Right lobe of liver (tissue), 4 donors: ENCODE measurements around the gene FYCO1.

Experiments used
- CTCF ChIP-seq, 4 donors: fragments of 200-600 bp in 3 of 4; fragments of 450-650 bp in 1 of 4; IDR thresholded peaks; one replicate each; pipeline versions ENCODE4 v1.5.1 to v1.8.0; 2016 to 2022; ENCODE audit warnings: antibody characterized with exemption in 4 of 4, mild to moderate bottlenecking in 2 of 4
- POLR2A ChIP-seq: fragments of 450-650 bp; IDR thresholded peaks from one replicate; pipeline ENCODE4 v1.6.1; 2017; ENCODE audit warnings: antibody characterized with exemption, mild to moderate bottlenecking
- donor health status: DM: no; HTN: no; CAD: no.
- donor health status: DM: no; HTN: no; CAD: no.
- donor health status: DM: no; HTN: yes; CAD: no.

GRCh38 chr3:46030626-46031025 is 35.0 kb upstream of the FYCO1 start:
- TF ChIP-seq CTCF (IDR thresholded peaks at IDR 0.05) (no peak), POLR2A (no peak)
